ENCODE results near the gene USP35.
"Not testable (repeated sequence)": the region's sequence is repeated elsewhere in the genome, so short reads cannot be mapped to it uniquely, and the experiment has no call there.

The USP35 gene

DNA sequence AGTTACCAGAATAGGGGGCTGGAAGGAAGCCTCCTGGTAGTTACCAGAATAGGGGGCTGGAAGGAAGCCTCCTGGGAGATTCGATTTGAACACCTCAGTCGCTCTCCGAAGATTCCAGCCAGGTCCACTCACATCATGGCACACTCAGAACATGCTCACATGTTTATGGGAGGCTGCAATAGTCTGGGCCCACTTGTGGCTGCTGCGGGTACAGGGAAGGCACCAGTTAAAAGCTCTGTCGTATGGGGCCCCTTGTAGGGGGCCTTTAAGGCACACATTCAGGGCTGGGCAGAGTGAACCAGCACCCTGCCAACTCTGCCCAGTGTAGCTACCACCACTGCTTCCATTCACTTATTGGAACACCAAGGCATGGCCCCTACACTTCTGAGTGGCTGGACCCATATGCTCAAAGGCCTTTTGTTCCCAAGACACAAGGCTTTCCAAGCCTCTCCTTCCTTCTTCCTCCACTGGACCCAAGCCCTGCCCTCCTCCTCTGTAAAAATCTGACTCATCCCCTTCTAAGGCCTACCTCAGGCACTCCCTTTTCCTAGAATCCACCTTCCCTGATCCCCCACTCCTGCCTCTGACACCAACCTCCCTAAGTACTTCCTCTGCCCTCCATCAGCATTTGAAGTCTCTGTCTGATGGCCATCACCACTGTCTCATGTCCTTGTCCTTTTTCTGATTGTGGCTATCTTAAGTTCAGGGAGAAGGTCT, 28.0 kb downstream of the USP35 start:
- no peak for DNase-seq

DNA sequence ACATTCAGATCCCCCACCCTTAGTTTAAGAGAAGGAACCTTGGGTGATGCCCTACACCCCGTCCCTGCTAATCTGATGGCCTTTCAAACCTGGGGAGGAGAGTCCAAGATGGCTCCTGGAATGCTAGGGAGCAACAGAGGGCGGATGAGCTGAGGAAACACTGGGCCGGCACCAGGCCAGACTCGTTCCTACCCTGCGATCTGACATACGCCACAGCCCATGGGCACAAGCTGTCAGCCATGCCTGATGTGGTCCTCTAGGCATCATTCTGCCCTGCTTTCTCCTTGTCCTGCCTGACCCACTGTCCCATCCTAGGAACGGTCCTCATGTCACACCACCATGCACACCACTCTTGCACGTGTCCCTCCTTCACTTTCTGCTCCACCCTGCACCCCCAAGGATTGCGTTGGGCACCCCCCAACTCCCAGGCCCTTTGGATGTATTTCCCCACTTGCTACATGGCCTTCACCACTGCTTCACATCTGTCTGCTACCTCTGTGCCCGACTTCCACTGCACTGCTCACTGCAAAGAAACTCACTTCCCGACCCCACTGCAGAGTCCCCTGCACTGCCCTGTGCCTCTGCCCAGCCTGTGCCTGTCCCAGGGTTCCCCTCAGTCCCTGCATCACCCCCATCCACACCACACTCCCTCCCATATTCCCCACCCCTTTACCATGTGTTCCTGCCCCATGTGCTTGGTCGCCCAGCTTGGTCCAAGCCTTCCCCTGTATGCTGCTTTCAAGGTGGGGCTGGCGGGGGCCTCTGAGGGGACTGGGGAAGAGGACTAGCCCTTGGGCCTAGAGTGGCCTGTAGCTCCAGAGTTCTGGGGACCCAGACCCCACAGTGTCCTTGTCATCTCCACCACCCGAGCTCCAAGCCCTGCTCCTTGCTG, 29.2 kb downstream of the USP35 start:
- no peak for DNase-seq

DNA sequence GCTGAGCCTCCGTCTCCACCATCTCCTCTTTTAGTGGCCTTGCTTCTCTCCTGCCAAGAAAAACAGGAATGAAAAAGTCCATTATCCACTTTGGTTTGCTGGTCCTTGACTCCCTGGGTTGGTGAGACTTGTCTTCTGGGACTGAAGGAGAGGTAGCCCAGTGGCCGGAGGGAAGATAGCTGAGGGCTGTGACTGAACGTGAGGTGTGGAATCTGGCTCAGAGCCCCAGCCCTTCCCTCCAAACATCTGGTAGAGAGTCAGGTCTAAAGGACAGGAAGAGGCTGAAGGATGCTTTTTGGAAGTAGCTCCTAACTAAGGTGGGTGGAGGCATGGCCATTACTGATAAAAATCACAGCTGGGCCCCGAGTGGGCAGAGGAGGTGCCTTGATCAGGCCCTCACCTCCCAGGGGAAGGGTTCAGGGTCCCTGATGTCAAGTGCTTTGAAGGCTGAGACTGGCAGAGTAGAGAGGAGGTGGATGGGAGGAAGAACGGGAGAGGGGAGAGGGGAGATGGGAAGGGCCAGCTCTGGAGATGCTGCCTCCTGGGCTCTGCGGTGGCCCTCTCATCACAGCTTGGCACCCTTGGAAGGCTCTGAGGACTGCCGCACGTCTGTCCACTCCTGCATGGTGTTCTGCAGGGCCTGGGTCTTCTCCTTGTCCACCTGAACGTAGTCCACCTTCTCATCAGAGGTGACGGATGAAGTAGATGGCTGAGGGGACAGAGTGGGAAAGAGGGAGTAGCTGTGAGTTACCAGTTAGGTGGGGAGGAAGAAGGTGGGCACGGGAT, 30.2 kb downstream of the USP35 start:
- DNase-seq: no peak

DNA sequence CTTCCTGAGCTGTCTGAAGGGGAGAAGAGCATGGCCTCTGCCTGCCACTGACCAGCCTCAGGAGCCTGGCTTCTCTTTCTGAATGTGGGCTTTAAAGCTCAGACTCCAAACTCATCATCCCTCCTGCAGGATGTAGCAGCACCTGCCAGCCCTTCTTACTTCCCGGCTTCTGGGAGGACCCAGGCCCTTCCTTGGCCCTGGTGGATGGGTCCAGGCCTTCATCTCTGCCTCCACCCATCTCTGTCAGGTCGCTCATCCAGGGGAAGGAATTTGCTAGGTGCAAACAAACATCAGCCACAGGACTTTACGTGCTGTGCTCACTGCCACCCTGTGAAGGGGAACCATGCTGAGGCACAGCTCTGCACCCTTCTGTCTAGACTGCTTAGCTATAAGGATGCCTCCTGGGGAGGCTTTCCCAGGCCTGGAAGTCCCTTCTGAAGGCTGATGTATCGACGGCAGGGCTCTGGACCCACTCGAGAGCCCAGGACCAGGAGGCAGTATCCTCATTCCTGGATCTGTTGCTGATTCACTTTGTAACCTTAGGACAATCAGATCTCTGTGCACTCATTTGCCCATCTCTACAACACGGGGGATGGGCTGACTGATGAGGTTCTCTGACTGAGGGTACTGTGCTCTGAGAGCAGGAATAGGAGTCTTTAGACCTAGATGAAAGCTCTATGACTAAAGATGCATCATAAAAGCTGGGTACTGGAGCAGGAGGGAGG, 30.9 kb downstream of the USP35 start:
- DNase-seq: no peak

DNA sequence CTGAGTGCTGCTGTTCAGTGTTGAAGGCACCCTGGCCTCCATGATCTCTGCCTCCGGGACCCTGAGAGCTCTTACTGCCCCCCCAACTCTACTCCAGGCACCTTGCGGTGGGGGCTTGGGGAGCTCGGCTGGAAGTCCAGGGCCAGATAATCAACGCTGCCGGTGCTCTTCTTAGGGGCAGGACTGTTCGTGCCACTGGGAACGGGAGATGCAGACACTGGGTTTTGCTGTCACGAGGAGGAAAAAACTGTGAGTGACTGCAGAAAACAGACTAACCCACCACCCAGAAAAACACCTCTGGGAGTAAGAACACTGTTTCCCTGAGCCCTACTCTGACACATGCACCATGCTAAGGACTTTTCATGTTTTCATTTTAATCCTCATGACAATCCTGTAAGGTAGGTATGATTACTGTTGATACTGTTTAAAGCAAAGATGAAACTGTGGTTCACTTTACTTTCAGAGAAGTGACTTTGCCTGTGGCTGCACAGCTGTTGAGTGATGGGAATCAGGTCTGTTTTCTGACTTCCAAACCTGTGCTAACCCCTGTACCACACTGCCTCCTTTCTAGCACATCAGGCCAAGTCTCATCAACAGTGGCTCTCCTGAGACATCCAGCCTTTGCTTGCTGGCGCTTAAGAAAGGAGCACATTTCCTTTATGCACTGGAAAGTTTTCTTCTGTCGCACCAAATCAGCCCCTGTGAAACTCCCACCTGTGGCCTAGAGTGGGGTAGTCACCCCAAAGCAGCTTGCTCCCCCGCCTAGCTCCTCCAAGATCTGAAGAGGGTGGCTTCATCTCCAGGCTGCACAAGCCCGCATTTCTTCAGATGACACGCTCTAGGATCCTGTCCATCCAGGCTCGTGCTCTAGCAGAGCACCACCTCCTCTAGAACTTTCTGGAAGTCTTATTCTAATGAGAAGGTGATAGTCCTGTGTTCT, 31.8 kb downstream of the USP35 start:
- DNase-seq: no peak

DNA sequence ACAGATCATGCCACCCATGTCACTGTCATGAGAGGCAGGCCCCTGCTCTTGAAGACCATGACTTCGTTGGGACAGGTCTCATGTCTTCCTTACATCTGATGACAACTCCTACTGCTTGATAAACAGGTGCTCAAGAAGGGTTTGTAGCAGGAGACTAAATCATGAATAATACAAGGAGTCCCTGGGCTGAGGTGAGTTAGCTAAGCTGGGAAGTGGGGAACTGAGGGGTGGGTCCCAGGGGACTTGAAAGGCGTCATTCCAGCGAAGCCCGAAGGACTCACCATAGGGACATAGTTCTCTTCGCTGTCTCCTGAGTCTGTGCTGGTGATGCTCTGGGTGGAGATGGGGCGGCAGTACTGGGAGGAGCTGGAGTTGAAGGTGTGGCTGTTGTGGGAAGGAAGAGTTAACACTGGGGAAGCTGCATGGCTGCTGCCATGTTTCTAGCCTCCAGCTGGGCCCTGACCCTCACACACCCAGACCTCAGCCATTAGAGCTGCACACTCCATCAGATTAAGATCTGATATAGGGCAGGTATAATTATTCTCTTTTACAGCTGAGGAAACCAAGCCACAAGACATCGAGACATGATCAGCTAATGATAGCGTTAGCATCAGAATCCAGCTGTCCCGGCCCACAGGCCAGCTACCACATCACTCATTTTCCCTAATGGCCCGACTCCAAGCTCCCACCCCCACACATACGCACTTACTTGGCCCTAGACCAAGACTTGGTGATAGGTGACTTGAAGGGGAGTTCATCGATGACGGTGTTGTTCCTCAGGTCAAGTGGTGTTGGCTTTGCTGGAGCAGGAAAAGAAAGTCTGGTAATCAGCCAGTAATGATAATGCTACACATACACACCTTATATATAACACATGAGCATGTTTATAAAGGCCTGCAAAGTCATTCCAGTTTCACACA, 32.9 kb downstream of the USP35 start:
- DNase-seq: no peak

DNA sequence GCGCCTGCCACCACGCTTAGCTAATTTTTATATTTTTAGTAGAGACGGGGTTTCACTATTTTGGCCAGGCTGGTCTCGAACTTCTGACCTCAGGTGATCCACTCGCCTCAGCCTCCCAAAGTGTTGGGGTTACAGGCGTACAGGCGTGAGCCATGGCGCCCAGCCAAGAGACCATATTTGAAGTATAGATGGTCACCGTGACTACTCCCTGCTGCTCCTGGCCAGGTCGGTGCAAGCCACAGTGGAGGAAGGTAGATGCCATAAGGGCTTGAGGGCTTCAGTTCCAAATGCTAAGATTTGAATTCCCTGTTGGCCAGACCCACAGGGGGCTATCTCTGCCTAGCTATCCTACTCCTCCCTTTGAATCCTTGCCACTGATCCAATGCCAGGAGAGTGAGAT, 34.0 kb downstream of the USP35 start:
- not testable (repeated sequence) for DNase-seq

DNA sequence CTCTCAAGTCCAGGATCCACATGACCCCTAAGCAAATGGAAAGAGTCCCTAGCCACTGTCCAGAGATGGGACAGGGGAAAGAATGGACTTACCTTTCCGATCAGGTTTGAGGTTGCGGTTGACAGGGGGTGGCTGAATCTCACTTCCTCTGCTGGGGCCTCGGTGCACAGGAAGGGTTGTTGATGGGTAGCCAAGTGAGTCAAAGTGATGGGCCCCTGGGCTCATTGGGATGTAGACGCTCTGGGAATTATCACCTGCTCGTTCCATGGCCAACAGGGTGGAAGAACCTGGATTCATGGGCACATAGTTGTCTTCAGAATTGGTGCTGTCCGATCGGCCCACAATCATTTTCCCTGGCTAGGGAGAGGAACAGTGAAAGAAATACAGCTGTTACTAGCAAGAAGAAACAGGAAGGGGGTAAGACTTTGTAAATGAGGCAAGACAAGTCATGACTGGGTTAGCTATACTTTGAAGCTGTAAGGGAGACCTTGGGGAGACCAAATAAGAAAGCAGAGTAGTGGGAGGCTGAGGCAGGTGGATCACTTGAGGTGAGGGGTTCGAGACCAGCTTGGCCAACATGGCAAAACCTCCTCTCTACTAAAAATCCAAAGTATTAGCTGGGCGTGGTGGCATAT, 34.7 kb downstream of the USP35 start:
- DNase-seq: no peak

DNA sequence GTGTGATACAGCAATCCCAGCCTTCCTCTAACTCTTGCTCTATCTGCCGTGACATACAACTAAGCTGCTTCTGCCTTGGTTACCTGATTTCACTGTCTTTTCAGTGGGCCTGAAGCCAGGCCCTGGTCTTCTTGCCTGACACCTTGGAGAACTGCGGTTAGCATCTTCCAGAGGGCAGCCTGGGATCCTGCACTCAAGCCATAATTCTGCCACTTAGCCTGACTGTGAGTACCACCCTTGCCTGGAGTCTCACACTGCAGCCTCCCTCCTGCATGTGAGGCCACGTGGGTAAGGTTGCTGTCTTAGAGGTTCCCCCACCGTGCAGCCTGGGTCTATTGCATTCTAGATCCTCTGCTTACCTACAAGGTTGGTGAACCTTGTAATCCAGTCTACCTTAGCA, 35.8 kb downstream of the USP35 start:
- DNase-seq: no peak

DNA sequence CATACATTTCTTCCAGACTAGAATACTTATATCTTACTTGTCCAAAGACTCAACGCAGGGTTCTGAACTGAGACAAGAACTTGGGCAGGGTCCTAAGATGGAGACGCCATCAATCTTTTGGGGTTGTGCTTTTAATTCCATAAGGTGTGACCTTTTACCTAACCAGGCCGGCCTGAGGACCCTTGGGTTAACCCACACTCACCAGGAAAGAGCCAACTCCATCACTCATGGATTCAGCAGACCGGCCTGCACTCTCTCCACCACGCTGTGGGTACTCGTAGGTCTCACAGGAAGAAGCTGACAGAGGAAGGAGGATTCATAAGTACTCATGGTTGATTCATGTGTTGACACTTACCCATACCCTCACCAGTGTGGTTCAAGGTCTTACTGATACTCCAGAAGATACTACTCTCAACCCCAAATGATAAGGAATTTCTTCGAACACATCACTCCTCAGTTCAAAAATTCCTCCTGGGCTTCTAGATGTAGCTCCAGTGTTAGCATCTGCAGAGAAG, 36.2 kb downstream of the USP35 start:
- DNase-seq: no peak

DNA sequence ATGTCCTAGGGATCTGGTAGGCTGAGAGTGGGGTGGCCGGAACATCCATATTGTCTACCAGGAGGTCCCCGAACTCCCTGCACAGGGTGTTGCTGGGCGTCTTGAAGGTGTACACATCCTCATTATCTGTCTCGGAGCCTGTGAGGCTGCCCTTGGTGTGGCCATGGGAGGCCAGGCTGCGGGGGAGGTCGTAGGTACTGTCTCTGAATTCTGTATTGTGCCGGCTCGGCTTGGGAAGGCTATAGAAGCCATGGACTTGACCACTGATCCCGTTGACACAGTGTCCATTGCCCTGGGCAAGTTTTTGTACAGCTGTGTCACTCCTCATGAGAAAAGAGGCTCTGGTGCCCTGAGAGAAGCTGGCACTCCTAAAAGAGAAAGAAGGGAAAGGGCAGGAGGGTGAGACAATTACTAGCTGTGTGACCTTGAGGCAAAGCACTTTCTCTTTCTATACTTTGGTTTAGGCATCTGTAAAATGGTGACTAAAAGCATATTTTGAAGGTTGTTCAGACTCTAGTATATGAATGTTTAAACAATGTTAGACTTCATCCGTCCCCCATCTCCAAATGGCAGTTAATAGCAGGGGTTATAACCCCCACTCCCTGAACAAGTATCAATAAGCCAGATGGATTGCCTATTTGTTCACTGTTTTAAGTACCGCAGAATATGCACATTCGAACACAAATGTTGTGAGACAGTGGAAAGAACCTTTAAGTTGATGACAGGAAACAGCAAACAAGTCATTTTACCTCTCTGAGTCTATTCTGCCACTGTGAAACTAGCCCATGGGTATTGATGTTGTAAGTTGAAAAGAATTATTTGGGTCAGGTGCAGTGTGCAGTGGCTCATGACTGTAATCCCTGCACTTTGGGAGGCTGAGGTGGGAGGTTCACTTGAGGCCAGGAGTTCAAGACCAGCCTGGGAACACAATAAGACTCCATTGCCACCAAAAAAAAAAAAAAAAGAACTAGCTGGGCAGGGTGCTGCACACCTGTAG, 38.3 kb downstream of the USP35 start:
- no peak for DNase-seq

DNA sequence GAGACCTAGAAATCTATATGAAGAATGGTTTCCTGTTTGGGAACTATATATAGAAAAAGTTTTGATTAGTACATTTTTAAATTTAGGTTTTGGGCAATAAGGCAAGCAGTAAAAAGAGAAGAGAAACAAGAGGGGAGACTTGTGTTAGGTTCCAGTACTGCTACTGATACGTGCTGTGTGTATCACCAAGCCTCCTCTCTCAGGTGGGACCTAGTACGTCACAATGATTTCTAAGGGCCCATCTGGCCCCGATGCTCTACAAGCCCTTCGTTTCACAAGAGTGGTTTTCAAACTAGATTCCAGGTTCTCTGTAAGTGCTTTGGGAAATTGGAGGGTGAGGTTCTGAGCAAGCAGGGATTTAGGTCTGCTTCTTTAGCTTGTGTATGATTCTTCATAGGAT, 39.2 kb downstream of the USP35 start:
- no peak for DNase-seq

DNA sequence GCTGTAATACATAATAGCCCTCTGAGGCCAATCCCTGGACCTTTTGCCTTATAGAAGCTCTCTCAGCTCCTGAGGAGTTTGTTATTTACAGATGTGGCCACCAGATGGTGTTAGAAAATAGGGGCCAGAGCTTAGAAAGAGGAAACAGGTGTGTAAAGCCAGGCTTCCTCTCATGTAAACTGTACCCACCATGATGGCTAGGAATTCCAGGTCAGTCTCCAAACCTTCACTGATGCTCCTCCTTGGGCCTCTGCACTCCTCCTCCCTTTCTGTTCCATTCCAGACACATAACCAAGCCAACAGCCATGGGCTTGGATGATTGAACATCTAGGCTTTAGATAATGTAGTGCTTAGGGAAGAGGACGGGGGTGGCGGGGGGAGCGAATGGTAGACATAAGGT, 39.7 kb downstream of the USP35 start:
- DNase-seq: no peak

DNA sequence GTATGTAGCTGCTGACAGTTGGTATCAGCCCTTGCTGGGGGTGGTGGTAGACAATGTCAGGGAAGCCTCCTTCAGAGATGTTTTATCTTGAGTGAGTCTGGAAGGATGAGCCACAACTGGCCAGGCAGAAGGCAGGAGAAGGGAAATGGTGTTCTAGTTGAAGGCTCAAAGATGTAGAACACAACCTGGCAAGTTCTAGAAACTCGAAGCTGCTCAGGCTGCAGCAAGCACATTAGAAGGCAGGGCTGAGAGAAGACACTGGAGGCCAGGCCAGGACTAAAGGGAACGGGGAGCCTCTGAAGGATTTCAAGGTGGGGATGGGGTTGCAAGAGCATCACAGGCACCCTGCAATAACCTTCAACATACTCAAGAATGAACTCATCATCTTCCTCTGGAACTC, 40.4 kb downstream of the USP35 start:
- DNase-seq: no peak

DNA sequence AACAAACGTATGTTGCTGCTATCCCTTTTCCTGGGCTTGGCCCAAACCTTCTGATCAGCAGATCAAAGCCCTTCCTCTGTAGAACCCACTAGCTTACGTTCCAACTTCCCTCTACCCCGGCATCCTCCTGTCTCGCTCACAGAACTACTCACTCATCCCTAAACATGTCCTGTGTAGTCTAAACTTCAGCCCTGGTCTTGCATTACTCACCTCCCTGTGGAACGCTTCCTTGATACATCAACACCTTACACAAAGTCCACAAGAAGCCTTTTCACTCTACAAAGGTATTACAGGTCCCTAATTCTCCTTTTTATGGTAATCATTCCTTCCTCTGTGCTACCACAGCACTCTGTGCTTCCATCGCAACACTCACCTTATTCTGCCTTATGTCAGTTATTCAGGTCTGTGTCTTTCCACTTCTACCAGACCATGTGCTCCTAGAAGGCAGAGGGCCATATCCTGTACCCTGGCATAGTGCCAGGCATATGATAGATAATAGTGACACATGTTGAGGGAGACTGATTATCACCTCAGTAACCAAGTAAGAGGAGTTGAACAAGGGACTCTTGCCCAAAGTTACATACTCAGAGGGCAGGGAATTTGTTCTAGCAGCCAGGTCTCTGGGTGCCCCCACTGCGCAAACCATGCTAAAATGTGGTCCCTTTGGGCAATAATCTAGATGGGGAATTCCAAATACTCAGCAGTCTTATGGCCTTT, 41.6 kb downstream of the USP35 start:
- no peak for DNase-seq

DNA sequence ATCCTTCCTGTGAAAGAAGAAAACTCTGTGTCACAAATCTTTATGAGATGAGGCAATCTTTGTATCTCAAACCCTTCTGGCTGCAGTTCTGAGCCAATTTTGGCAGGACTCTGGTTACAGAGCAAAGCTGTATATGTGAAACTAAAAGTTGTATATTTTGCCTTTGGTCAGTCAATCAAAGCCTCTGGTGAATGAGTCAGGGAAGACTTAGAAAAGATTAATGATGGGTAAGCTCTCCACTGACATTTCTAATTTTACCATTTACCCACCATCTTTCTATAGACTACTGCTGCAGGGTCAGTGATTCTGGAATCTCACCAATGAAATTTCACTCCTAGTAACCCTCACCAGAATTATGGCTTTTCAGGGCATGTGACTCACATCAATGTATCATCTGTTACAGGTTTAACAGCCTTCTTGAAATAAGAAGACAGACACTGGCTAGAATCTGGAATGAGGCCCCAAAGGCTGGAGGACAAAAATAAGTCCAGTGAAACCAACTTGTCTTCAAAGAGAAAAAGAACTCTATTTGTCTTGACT, 43.3 kb downstream of the USP35 start:
- DNase-seq: no peak

DNA sequence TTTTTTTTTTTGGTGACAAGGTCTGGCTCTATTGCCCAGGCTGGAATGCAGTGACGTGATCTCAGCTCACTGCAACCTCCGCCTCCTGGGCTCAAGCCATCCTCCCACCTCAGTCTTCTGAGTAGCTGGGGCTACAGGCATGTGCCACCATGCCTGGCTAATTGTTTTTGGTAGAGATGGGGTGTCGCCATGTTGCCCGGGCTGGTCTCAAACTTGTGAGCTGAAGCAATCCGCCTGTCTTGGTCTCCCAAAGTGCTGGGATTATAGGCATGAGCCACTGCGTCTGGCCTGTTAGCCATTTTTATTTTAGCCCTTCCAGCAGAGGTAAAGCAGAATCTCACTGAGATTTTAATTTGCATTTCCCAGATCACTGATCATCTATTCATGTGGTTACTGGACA, 44.3 kb downstream of the USP35 start:
- not testable (repeated sequence) for DNase-seq
